Immature natural killer cell (primary cell): ENCODE results near the gene UCK2. TPM values are rescaled to one million over a fixed set of nuclear protein-coding genes. Genes with fewer than 3 reads are reported as not detected.

Experiments
- DNase-seq, 3 donors: peaks; one replicate each; pipeline ENCODE4 v3.0.0; 2022; ENCODE audit warnings: mixed read lengths in 1 of 3
- H3K27ac Mint-ChIP-seq, 6 donors: one replicate each; pipeline ENCODE4 v1.8.0; 2020; ENCODE audit warnings: mixed read lengths in 6 of 6, mild to moderate bottlenecking in 5 of 6, inconsistent platforms in 4 of 6, moderate library complexity in 3 of 6
- H3K27me3 Mint-ChIP-seq, 3 donors: one replicate each; pipeline ENCODE4 v1.8.0; 2020 to 2021; ENCODE audit warnings: low read depth in 3 of 3, mild to moderate bottlenecking in 3 of 3, mixed read lengths in 3 of 3, moderate library complexity in 3 of 3, inconsistent platforms in 1 of 3
- H3K36me3 Mint-ChIP-seq, 3 donors: one replicate each; pipeline ENCODE4 v1.8.0; 2020; ENCODE audit warnings: mixed read lengths in 3 of 3, inconsistent platforms in 2 of 3, mild to moderate bottlenecking in 2 of 3
- H3K4me1 Mint-ChIP-seq, 2 donors: one replicate each; pipeline ENCODE4 v1.8.0; 2020; ENCODE audit warnings: inconsistent platforms in 2 of 2, mild to moderate bottlenecking in 2 of 2, mixed read lengths in 2 of 2, moderate library complexity in 1 of 2
- H3K4me3 Mint-ChIP-seq, 5 donors: one replicate each; pipeline ENCODE4 v1.8.0; 2020; ENCODE audit warnings: mild to moderate bottlenecking in 5 of 5, mixed read lengths in 5 of 5, inconsistent platforms in 3 of 5, moderate library complexity in 3 of 5
- H3K9me3 Mint-ChIP-seq, 6 donors: one replicate each; pipeline ENCODE4 v1.8.0; 2020; ENCODE audit warnings: mild to moderate bottlenecking in 6 of 6, mixed read lengths in 6 of 6, inconsistent platforms in 4 of 6, moderate library complexity in 3 of 6
- polyA plus RNA-seq, 3 donors: library from polyadenylated mRNA; unstranded; fragments of 300-500 nt; fragmentation: Illumina TruSeq; gene quantifications; one replicate each; pipeline ENCODE4 v1.2.3, GENCODE V29; 2021

Gene UCK2
- polyA plus RNA-seq, 3 donors from 2014 or later, result 18.4 to 28.7 (median 24.8) TPM

DNA sequence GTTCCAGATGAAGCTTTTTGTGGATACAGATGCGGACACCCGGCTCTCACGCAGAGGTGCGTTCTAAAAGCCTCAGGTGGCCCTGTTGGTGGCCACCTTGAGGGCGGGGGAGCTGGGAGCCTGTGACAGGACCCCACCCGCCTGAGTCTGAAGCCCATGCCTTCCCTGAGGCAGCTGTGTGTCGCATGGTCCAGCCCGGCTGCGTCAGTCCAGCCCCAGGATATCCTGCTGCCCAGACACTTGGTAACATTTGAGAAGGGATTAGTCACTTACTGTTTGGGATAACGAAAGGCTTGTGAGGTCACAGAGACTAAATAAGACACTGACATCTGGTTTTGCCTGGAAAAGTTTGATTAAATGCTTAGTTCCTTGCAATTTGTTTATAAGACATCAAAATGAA is 68.9 kb downstream of the UCK2 start:
- Mint-ChIP-seq H3K36me3 (peaks cover 26 to 31% (median 30%) of the 10 kb centered on the region in 3 donors), H3K9me3 (no peaks in the 10 kb centered on the region), H3K4me3 (no peak overlapping the region), H3K27ac (peak overlapping the region in 1 of 6 donors; percentile 79), H3K4me1 (peaks cover 15 to 16% of the 10 kb centered on the region in 2 donors), H3K27me3 (peaks cover 0 to 4% (median 0%) of the 10 kb centered on the region in 3 donors)
- no peak for DNase-seq

DNA sequence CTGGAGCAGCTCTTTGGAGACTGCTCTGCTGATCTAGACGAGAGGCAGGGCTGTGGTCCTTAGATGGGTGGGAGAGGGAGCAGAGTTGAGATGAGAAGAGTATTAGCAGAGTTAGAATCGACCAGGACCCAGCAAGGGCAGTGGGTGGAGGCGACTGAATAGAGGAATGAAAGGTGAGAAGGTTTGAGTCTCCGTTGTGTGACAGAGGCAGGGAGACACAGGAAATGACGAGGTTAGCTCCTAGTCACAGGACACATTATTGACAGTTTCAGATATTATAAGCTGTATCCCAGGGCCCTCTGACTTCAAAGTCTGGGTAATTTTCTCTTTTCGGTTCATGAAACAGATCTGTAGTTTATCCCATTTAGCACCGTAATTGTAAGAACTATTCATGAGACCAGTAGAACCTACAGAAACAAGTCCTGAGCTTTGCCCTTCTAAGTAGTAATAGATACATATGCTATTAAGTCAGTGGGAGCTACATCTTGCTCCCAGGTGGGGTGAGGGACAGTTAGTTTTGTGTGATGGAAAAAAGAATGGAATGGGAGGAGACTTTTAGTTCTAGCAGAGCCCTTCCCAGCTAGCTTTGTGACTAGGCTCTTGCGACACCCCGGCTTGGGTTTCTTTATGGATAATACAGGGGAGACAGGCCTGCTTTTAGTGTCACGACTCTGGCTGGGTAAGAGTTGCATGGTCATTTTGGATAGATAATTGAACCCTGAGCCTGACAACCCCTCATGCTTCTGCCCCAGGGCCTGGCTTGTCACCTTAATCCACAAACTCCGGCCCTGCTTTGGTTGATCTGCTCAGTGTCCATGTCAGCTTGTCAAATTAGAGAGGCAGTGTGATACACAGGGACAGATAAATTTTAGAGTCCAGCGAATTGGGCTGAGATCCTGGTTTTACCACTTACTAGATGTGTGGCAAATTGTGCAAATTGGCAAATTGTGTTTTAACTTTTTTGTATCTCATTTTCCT is 70.2 kb downstream of the UCK2 start:
- Mint-ChIP-seq H3K27ac (peak overlapping the region; percentile 19 to 79 (median 41)), H3K4me1 (peaks cover 15 to 16% of the 10 kb centered on the region in 2 donors), H3K36me3 (peaks cover 20 to 25% (median 21%) of the 10 kb centered on the region in 3 donors), H3K27me3 (peaks cover 0 to 3% (median 0%) of the 10 kb centered on the region in 3 donors), H3K9me3 (no peaks in the 10 kb centered on the region), H3K4me3 (no peak overlapping the region)
- DNase-seq, result peak; percentile 2 to 9 (median 7)

DNA sequence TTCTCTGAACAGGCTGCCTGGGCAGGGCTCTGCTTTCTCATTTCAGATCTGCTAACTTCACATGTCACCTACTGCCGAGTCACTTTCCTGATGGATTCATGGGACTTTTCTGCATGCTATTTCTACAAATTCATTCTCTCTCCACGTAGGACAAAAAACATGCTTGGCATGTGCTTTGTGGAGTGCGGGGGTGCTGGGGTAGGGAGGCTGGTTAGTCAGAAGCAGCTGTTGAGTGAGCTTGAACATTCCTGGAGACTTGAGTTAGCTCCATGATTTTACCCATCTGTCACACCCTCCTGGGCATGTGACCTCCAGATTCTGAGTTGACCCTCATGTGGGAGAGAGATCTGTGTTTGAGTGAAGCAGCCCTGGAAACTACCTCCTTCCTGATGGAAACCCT is 71.4 kb downstream of the UCK2 start:
- peak overlapping the region in 2 of 6 donors; percentile 21 to 52 for H3K27ac Mint-ChIP-seq
- no peak overlapping the region for H3K4me3 Mint-ChIP-seq
- peaks cover 17 to 23% (median 18%) of the 10 kb centered on the region in 3 donors for H3K36me3 Mint-ChIP-seq
- no peak for DNase-seq
- H3K27me3 Mint-ChIP-seq, result peaks cover 0 to 4% (median 0%) of the 10 kb centered on the region in 3 donors
- H3K4me1 Mint-ChIP-seq, result peaks cover 15 to 16% of the 10 kb centered on the region in 2 donors
- H3K9me3 Mint-ChIP-seq, result no peaks in the 10 kb centered on the region

DNA sequence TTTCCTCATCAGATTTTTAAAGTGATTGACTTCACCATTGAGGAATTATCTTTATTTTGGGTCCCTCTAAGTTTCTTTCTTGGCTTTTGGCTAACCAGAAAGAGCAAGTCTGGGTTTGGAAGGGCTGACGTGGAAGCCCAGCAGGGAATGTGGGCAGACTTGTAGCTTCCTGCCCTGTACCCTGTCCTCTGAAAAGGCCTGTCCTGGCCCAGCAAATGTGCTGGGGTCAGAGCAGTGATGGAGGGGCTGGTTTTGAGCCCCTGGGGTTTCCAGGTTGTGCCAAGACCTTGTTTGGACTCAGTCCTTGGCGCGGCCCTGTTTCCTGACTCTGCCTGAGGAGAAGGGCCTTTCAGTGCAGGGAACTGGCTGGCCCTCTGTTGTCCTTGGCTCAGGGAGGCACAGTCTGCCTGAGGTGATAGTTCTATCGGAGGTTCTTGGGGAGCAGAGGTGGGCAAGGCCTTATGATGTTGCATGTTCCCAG is 72.1 kb downstream of the UCK2 start:
- H3K27me3 Mint-ChIP-seq, result peaks cover 0 to 5% (median 0%) of the 10 kb centered on the region in 3 donors

DNA sequence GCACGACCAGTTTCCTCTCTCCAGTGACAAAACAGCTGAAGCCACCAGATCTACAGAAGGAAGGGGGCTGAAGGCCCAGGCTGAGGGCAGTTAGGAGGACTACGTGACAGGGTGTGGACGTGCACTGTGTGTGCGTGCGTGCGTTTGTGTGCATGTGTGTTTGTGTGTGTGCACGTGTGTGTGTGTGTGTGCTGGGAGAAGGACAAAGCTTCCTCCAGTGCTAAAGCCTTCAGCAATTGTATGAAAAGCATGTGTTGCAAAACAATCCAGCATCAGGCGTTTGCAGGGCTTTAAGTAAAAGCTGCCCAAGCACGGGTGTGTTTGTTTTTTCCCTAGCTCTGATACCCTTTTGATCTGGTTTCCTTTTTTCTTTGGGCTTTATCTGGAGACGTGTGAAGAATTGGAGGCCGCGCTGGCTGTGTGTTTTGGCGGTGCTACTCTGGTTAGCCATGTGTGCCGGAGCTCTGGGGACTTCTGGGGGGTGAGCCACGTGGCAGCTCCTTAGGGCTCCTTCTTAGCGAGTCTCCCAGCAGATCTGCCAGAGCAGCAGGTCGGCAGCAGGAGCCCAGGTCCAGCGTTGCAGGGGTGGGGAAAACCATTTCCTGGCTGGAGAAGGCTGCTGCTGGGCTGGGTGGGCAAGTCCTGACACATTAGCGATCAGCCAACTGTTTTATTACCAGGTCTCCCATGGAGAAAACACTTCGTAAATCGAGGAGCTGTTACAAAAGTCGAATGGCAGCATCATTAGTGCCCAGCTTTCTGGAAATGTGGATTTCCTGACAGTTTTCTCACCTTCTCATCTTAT is 73.4 kb downstream of the UCK2 start:
- Mint-ChIP-seq H3K27ac (peak overlapping the region in 1 of 6 donors; percentile 55), H3K4me1 (peaks cover 15 to 16% of the 10 kb centered on the region in 2 donors), H3K27me3 (peaks cover 0 to 5% (median 0%) of the 10 kb centered on the region in 3 donors), H3K36me3 (peaks cover 22 to 25% (median 23%) of the 10 kb centered on the region in 3 donors), H3K9me3 (no peaks in the 10 kb centered on the region), H3K4me3 (no peak overlapping the region)
- no peak for DNase-seq

More for the DNA sequence above, 72.1 kb downstream of the UCK2 start:
- H3K36me3 Mint-ChIP-seq, result peaks cover 19 to 24% (median 23%) of the 10 kb centered on the region in 3 donors
- no peaks in the 10 kb centered on the region for H3K9me3 Mint-ChIP-seq
- no peak for DNase-seq
- peaks cover 15 to 16% of the 10 kb centered on the region in 2 donors for H3K4me1 Mint-ChIP-seq
- H3K4me3 Mint-ChIP-seq, result no peak overlapping the region
- peak overlapping the region in 2 of 6 donors; percentile 7 to 31 for H3K27ac Mint-ChIP-seq

DNA sequence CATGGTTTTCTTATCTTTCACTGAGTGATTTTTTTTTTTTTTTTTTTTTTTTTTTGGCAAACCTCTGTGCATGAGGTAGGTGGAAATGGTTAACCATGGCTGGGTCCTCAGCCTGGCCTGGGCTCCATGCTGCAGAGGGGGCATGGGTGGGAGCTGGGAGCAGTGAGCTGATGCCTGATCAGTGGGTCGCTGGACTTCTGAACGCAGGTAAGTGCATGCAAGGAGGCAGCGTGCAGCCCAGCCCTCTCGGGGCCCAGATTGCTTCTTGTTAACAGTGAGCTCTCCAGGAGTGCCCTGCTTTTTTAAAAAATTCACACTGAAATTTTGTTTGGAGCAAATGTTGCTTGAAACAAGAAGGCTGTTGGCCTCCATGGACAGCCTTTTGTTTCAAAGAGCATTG is 75.2 kb downstream of the UCK2 start:
- H3K27ac Mint-ChIP-seq, result no peak overlapping the region

DNA sequence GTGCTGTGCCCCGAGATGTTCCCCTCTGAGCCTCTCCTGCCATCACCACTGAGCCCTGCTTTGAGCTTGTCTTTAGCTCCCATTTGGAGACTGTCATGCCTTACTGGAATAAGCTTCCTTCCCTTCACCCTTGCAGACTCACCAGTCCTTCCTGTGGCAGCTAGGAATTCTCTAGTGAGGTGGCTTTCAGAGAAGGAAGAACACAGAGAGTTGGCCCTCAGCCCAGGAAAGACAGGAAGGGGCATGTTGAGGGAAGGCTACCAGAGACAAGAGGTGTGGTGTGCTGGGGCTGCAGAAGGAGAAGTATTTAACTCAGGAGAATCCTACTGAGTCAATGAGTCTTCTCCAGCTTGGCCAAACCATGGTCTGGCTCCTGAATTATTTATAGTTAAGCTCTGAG is 76.3 kb downstream of the UCK2 start:
- peaks cover 0 to 2% of the 10 kb centered on the region in 2 donors for H3K4me1 Mint-ChIP-seq
- no peak for DNase-seq
- no peak overlapping the region for H3K27ac Mint-ChIP-seq

More for the DNA sequence above, 75.2 kb downstream of the UCK2 start:
- Mint-ChIP-seq H3K4me1 (peaks cover 3 to 6% of the 10 kb centered on the region in 2 donors), H3K27me3 (peaks cover 0 to 3% (median 0%) of the 10 kb centered on the region in 3 donors), H3K36me3 (peaks cover 17 to 27% (median 19%) of the 10 kb centered on the region in 3 donors), H3K4me3 (no peak overlapping the region), H3K9me3 (no peaks in the 10 kb centered on the region)
- no peak for DNase-seq

DNA sequence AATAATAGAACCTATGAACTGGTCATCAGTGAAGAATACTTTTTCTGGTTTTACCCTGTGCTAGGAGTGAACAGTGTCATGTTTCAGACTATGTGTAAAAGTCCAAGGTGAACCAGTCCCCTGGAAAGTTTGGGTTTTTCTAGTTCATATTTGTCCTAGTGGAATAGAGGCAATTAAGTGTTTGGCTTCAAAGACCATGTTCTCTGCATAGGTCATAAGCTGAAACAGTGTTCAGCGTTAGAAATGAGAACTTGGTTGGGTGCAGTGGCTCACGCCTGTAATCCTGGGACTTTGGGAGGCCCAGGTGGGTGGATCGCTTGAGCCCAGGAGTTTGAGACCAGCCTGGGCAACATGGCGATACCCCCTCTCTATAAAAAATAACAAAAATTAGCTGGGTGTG is 77.5 kb downstream of the UCK2 start:
- H3K9me3 Mint-ChIP-seq, result no peaks in the 10 kb centered on the region

More for the DNA sequence above, 76.3 kb downstream of the UCK2 start:
- peaks cover 0 to 3% (median 0%) of the 10 kb centered on the region in 3 donors for H3K27me3 Mint-ChIP-seq
- peaks cover 17 to 31% (median 19%) of the 10 kb centered on the region in 3 donors for H3K36me3 Mint-ChIP-seq
- H3K9me3 Mint-ChIP-seq, result no peaks in the 10 kb centered on the region
- H3K4me3 Mint-ChIP-seq, result no peak overlapping the region

DNA sequence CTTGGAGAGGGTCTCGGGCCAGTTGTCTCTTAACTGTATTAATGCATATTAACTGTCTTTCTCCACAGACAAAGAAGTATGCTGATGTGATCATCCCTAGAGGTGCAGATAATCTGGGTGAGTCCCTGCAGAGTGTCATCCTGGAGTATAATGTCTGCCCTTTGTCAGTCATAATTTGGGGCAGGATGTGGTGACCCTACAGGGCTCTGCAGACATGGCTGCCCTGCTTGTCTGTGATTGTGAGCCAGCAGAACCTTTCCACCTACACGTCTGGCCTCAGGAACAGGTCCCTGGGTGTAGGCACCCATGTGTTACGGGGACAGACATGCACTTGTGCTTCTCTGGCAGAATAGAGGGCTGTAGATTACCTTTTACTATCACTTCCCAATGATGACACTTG is 78.4 kb downstream of the UCK2 start:
- H3K4me3 Mint-ChIP-seq, result no peak overlapping the region
- H3K9me3 Mint-ChIP-seq, result no peaks in the 10 kb centered on the region
- H3K4me1 Mint-ChIP-seq, result no peaks in the 10 kb centered on the region
- DNase-seq, result no peak
- peaks cover 11 to 38% (median 16%) of the 10 kb centered on the region in 3 donors for H3K36me3 Mint-ChIP-seq
- peaks cover 0 to 2% (median 0%) of the 10 kb centered on the region in 3 donors for H3K27me3 Mint-ChIP-seq
- H3K27ac Mint-ChIP-seq, result no peak overlapping the region

More for the DNA sequence above, 77.5 kb downstream of the UCK2 start:
- H3K4me1 Mint-ChIP-seq, result peaks cover 0 to 2% of the 10 kb centered on the region in 2 donors
- no peak for DNase-seq
- no peak overlapping the region for H3K4me3 Mint-ChIP-seq
- H3K36me3 Mint-ChIP-seq, result peaks cover 16 to 37% (median 21%) of the 10 kb centered on the region in 3 donors
- no peak overlapping the region for H3K27ac Mint-ChIP-seq
- H3K27me3 Mint-ChIP-seq, result peaks cover 0 to 3% (median 0%) of the 10 kb centered on the region in 3 donors

DNA sequence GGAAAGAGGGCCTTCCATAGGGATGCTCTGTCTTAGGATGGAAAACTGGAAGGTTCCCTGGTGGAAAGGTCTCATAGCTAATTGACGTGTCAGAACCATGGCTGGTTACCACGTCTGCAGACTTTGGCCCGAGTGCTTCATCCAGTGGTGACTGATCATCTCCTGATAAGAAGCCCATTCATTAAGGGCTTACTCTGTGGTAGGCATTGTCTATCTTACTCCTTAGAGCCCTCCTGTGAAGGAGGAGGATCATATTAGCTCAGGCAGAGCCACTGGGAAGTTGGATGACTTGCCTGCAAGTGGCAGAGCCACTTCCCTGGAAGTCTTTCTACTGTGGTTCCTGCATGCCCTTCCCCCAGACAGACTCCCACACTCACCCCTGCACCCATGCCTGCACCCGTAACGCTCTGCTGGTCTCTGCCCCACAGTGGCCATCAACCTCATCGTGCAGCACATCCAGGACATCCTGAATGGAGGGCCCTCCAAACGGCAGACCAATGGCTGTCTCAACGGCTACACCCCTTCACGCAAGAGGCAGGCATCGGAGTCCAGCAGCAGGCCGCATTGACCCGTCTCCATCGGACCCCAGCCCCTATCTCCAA is 79.9 kb downstream of the UCK2 start:
- no peaks in the 10 kb centered on the region for H3K4me1 Mint-ChIP-seq
- no peak overlapping the region for H3K4me3 Mint-ChIP-seq
- H3K9me3 Mint-ChIP-seq, result no peaks in the 10 kb centered on the region
- H3K36me3 Mint-ChIP-seq, result peaks cover 7 to 39% (median 12%) of the 10 kb centered on the region in 3 donors
- no peak for DNase-seq
- peaks cover 0 to 2% (median 0%) of the 10 kb centered on the region in 3 donors for H3K27me3 Mint-ChIP-seq
- H3K27ac Mint-ChIP-seq, result no peak overlapping the region

DNA sequence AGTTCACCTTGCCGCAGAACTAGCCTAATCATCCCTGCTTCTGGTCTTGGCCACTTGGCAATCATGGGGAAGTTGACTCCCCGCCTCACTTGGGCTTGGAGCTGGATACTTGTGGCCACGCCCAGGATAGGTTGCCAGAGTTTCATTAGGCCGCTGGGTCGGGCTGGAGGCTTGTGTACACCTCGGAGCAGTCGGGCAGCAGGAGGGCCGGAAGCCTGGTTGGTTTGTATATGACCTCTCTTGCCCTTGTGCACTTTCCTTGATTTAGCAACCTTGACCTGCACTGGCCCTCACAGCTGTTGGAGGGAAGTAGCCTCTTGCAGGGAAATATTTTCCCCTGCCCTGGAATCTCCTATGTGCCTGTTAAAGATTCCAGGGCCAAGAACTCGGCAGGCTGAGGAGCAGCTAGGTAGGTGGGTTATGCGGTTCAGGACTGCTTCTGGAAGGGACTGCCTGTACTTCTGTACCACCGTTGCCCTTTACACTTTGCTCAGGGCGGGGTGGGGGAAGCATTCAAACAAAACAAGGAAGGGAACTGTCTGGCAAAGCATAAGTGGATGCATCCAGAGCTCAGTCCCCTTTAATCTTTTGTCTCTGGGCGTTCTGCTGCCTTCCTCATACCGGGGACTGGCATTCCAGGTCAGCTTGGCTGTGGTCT is 83.5 kb downstream of the UCK2 start:
- H3K36me3 Mint-ChIP-seq, result peaks cover 0 to 29% (median 12%) of the 10 kb centered on the region in 3 donors
- H3K27me3 Mint-ChIP-seq, result peaks cover 0 to 3% (median 0%) of the 10 kb centered on the region in 3 donors
- peak overlapping the region in 1 of 6 donors; percentile 64 for H3K27ac Mint-ChIP-seq
- no peaks in the 10 kb centered on the region for H3K9me3 Mint-ChIP-seq
- H3K4me3 Mint-ChIP-seq, result no peak overlapping the region
- no peak for DNase-seq
- H3K4me1 Mint-ChIP-seq, result peaks cover 3 to 5% of the 10 kb centered on the region in 2 donors

DNA sequence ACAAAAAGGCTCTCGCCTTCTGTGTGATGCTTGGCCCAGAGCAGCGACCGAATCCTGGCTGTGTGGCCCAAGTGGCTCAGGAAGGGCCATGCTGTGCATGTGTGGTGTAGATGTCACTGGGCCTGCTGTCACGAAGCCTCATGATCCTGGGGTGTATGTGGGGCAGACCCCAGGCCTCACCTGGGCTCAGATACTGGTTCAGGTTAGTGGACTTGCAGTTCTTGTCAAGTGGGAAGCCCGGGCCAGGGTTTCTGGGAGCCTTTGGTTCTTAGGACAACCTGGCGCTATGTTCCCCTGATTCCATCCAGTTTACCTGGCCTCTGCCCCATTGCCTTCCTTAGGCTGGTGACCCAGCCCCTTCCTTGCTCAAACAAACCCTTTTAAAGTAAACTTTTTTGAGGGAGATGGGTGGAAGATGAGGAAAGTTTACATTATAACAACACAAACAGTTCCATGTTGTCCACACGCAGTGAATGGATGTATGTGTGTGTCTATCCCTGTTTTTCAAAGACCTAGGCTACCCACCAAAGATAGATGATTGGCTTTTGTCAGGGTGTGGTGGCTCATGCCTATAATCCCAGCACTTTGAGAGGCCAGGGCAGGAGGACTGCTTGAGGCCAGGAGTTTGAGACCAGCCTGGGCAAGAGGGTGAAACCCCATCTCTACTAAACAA is 84.3 kb downstream of the UCK2 start:
- peaks cover 0 to 27% (median 12%) of the 10 kb centered on the region in 3 donors for H3K36me3 Mint-ChIP-seq
- DNase-seq, result no peak
- H3K4me3 Mint-ChIP-seq, result no peak overlapping the region
- peaks cover 0 to 2% (median 0%) of the 10 kb centered on the region in 6 donors for H3K9me3 Mint-ChIP-seq
- peaks cover 3 to 5% of the 10 kb centered on the region in 2 donors for H3K4me1 Mint-ChIP-seq
- H3K27ac Mint-ChIP-seq, result peak overlapping the region in 1 of 6 donors; percentile 64
- peaks cover 0 to 3% (median 0%) of the 10 kb centered on the region in 3 donors for H3K27me3 Mint-ChIP-seq
